ENCODE data around the gene PPIL6. TPM values are rescaled to one million over a fixed set of nuclear protein-coding genes. Genes with fewer than 3 reads are reported as not detected.
"Not testable (repeated sequence)": the region's sequence is repeated elsewhere in the genome, so short reads cannot be mapped to it uniquely, and the experiment has no call there.

Gene PPIL6
- total RNA-seq, 1 donor from 2014 or later, result 10.9 TPM

DNA sequence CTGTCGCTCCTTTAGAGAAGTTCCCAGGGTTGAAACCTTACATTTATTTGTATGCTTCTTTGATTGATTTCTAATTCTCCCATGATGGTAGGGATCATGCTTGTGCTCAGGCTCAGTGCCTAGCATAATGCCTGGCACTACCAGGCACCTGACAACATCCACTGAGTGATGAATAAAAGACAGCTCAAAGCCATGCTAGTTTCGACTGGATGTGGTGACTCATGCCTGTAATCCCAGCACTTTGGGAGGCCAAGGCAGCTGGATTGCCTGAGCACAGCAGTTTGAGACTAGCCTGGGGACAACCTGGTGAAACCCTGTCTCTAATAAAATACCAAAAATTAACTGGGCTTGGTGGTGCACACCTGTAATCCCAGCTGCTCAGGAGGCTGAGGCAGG lies 46.5 kb downstream of the PPIL6 start:
- DNase-seq, result no peak

DNA sequence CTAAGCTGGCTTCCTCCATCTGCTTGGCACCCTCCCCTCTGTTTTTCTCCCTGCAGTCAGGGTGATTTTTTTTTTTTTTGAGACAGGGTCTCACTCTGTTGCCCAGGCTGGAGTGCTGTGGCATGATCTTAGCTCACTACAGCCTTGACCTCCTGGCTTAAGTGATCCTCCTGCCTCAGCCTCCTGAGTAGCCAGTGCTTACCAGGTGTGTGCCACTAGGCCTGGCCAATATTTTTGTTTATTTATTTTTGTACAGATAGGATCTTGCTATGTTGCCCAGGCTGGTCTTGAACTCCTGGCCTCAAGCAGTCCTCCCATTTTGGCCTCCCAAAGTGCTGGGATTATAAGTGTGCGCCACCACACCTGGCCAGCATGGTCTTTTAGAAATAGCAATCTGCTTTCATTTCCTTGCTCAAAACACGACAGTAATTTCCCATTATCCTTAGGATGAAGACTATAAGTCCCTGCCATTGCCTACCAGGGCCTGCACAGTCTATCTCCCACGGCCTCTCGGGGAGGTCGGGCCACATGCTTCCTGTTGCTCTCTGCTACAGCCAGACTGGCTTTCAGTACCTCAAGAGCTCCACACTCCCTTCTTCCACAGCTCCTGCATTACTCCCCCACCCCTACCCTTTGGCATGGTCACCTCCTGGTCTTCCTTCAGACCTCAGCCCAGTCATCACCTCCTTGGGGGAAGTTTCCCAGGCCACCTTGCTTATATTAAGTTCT lies 47.1 kb downstream of the PPIL6 start:
- no peak for DNase-seq

DNA sequence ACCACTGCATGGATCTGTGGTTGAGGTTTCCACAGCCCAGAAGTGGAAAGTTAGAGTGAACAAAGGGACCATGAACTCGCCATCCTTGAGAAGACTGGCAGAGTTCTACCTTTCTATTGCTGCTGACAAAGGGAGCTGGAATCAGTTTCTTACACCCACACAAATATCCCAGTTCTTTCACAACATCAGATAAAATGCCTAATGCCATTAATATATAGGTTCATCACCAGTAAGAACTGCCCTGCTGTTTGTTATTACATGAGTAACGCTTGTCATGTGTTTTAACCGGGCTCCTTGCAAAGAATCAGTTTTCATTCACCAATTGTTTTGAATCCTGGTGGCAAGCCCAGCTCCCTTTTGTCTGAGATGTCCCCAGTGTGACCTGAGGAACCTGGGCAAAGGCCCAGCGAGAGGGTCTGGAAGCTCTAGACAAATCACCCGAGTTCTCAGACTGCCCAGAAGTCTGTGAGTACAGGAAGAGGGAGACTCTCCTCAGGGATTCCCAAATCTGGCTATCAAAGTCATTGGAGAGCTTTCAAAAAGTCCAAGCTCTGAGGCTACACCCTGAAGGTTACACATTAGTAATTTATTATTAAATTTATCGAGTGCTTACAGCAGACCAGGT lies 50.7 kb downstream of the PPIL6 start:
- DNase-seq, result no peak

DNA sequence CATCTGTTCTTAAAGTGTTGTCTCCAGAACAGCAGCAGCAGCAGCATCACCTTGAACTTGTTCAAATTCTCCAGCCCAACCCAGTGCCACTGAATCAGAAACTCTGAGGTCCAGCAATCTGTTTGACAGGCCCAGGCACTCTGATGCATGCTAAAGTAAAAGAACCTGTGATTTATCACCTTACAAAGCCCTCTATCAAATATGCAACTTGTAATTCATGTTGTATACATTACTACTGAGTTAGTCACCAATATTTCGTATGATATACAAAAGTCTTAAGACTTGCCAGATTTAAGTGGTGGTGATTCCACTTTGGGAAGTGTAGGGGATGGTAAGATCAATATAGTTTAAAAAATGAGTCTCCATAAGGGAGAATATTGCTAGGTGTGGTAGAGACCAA lies 52.2 kb downstream of the PPIL6 start:
- no peak for DNase-seq

DNA sequence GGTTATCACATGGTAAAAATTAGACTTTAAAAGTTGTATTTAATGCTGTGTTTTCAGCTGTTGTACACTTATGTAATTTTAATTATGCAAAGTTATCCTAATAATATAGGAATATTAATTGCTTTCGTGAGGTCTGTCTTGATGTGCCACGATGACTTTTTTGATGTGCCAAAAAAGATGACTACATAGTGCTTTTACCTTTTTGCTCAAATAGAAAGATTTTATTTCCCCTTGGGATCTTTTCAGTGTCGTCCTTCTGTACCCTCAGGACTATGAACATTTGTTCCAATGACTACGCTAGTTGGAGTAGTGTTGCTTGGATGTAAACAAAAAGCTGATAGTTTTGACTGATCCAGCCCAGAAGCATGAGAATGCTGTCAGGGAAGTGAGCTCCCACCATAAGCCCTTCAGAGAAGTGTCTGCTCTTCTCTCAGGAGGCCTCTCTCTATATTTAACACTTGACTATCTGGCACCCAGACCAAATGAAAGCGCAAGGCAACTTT lies 56.9 kb downstream of the PPIL6 start:
- DNase-seq, result peak; percentile 38

DNA sequence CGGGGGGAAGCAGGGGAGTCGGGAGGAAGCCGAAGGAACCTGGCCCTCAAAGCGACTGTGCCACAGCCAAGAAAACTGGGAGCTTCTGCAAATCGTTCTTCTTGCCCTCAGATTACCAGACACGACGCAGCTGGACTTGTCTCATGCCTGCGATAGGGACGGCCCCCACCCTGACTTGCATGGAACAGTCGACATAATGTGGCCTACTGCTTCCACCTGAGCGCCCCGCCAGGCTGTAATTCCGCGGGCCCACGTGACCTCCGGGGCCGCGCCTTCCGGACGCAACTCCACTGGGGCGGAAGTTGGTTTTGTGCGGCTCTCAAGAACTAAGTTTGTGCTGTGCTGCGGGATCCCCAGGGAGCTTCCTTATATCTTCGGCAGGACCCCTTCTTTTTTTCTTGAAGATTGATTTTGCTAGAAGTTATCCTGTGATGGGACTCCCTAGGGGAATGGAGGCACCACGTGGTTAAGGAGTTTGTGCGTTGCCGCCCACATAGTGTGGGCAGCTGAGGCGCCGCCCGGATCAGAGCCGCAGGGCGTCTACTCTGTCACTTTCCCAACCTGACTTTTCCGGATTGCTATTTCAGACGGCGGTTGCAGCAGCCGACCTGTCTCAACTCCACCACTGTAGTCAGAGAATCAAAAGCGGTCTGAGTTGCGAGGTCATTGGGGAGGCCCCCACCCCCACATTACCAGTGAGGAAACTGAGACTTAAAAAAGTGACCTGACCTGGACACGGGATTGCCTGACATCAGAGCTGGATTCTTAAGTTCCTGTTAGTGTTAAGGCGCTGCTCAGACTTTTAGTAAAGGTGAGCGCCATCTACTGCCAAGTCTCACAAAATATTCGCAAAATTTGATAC lies 57.6 kb downstream of the PPIL6 start:
- DNase-seq, result peak; percentile 98

DNA sequence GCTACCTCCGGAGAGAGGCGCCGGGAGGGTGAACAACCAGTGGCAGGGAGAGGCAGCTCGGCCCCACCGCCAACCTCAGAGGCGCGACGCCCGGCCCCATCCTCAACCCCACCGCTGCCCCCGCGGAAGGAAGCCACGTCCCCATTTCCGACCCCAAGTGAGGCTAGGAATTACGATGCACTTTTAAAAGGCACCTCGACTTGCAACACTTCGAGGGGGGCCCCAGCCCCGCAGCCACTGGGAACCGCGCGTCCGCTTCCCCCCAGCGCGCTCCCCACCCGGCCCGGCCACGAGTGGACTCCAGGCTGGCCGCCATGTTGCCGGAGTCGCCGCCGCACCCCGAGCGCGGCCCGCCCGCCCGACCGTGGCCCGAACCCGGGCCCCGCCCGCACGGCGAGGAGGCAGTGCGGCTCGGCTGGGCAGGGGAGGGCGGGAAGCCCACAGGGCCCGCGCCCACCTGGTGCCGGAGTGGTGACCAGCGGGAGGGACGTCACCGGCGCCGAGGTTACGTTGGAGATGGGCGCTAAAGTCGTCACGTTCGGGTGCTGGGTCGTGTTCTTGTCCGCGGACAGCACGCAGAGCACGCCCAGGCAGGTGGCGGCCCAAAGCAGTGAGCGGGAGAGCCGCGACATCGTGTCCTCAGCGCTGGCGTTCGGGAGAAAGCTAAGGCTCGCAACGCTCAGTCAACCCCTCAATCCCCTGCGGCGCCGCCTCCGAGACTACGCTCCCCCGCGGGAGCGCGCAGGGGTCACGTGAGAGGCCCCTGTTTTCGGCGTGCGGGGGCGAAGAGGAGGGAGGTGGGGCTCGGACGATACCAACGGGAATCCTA lies 58.5 kb downstream of the PPIL6 start, which contains the start of gene CD164:
CD164 (minus strand) TSS at position 721 of the 829 bp plus-strand sequence; CDS start at position 632, 89 bp downstream.
- peak; percentile 98 for DNase-seq

DNA sequence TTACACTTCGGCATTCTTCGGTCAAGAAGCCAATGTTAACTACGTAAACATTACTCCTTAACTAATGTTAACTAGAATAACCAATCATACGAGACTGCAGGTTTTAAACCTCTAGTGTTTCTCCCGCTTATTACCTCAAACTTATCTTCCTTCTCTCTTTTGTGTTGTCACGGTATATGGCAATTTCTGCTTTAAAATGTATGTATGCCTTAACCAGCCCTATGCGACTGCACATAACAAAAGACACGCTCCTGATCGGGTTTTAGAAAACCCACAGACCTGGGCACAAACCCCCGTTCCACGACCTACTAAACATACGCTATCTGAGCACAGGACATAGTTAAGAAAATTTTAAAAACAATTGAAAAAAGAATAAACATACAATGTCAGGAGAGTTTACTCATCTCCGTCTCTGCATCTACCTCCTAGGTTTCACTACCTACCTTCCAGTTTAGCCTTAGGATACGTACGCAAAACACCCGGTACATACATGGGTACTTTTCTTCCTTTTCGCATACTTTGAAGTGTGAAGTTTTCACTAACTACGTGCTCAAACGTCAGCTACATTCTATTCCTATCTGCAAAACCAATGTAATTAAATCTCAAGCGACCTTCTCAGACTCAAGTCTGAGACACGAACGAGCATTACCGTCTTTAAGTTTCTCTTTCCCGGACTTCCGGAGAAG lies 59.2 kb downstream of the PPIL6 start:
- DNase-seq, result peak; percentile 47

DNA sequence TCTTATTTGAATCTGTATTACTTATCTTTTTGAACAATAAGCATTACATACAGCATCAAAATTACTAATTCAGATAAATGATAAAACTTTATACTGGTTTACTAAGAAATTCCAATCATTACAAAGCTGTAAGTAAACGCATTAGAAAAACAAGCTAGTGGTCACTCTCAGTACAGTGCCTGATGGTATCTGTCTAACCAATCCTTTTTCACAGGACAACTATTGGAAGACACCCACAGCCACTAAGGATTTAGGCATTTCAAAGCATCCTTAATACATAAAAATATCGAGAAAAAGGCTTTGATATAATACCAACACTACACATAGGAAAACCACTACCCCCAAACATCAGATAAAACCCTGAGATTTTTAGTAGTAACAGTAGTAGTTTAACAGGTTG lies 60.7 kb downstream of the PPIL6 start:
- no peak for DNase-seq

DNA sequence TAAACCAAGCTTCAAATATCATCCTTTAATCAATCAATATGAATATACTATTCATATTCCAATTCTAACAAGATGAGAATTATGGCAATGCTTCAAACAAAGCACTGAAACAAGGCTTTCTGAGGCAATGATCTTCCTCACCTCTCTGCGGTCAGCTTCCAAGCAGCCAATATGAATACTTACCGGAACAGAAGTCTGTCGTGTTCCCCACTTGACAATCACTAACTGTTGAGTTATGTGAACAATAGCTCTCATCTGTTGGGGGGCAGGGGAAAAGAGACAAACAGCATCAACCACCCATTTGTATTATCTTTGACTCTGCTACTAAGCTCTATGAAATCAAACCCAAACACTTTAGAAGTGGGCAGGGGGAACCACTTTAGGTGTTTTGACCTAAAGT lies 62.7 kb downstream of the PPIL6 start:
- DNase-seq, result no peak

DNA sequence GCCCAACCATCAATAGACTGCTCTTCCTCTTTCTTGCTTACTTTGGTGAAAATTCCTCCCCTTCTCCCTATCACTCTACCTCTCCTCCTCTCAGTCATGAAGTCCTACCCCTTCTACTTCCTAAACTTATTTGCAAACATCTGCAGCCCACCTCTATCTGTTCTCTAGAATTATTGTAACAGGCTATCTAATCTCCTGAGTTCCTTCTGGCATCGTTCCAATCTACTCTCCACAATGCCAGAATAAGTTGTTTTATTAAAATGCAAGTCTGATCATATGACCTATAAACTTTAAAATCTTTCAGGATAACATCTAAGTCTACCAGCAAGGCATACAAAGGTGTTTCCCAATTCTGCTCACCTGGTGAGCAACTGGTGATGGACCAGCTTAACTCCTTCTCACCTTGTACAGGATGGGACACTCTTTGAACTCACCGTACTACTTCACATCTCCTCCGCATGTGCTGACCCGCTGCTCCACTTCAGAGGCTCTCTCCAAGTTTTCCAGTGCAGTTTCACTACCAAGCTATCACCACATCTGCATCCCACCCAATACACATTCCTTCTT lies 66.0 kb downstream of the PPIL6 start:
- no peak for DNase-seq

DNA sequence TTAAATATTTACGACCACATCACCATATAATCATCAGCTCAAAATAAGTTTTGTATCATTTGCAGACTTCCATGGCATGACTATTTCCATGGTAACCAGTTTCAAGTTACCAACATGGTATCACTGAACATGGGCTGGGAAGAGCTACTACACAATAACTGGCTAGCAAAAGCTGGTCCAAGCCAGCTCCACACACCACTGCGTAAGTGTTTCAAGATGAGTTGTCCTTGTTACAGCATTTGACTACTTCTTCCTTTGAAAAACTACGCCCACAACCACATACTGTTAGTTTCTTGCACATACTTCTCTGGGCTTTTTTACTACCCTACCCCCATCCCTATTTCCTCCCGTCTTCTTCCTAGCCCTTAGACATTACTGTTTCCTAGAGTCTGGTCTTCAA lies 66.7 kb downstream of the PPIL6 start:
- no peak for DNase-seq

DNA sequence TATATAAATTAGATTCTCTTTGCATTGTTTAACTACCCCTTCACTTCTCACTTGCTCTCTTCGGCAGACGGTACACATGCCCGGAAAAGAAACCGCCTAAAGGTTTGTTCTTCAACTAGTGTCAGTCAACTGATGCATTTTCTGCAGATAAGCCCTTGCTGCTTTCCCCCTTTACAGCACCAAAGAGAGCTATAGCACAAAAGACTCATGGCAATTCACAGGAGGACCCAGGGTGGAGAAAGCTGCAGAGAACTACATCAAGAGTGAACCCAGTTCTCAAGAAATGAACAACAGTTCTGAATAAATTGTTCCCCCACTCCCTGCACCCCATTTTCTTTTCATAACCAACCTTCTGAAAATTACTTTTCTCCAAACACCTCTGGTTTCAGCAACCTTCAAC lies 67.1 kb downstream of the PPIL6 start:
- DNase-seq, result no peak

DNA sequence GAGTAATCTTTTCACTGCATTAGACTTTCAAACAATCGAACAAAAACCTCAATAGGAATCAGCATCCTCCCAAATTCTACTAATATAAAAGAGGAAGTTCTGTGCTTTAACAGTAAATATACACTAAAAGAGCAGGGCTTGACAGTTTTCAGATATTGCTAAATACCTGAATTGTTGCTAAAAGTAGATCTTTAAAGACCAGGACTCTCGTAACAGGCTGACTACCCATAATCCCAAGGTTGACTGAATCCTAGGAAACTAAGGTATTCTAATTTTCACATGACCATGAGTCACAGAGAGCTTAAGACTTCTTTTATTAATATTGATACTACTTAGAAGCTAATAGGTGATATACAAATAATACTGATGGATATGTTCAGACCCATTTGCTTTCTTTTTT lies 68.3 kb downstream of the PPIL6 start:
- DNase-seq, result no peak

DNA sequence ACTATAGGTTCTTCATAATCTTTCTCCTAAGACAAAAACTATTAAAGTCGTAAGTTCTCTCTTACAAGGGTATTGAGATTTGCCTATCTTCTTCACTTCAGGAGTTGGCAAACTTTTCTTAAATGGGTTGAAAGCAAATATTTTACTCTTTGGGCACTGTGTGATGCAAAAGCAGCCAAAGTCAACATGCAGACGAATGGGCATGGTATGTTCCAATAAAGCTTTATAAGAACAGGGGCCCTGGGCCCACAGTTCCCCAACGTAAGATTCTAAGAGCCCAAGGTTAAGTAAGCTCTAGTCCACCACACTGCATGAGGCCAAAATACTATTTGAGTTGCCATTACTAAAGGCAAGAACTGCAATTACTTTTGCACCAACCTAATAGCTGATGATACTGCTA lies 69.6 kb downstream of the PPIL6 start:
- no peak for DNase-seq

DNA sequence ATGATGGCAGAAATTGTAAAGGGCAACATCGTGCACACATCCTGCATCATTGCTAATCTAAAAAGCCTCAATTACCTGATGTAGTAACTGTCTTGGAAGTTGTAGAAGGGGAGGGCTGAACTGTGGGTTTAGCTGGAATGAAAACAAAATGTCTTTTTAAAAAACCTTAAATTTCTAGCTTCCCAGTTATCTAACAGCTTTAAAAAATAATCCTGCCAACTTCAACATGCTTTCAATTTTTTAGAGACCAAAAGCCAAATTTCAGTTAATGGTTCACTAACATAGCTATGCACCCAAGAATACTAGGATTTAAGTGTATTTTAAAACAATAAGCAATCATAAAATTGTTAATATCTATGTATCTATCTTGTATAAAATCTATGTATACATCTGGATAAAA lies 70.1 kb downstream of the PPIL6 start:
- DNase-seq, result no peak

DNA sequence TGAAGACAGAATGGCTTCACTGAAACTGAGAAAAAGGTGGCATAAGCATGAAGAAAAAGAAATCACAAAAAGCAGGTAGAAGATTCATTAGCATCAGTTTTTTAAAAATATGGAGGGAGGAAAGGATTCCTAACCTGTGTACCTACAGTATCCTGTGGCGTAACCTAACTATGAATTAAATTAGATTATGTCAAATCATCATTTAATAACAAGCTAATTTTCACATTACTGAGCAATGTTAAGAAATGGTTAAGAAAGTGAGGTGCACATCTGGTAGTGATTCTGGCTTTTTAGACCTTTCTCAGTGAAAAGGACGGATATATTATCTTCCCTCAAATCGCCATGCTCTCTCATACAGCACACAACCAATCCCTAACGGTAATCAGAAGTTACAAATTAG lies 70.7 kb downstream of the PPIL6 start:
- DNase-seq, result no peak

DNA sequence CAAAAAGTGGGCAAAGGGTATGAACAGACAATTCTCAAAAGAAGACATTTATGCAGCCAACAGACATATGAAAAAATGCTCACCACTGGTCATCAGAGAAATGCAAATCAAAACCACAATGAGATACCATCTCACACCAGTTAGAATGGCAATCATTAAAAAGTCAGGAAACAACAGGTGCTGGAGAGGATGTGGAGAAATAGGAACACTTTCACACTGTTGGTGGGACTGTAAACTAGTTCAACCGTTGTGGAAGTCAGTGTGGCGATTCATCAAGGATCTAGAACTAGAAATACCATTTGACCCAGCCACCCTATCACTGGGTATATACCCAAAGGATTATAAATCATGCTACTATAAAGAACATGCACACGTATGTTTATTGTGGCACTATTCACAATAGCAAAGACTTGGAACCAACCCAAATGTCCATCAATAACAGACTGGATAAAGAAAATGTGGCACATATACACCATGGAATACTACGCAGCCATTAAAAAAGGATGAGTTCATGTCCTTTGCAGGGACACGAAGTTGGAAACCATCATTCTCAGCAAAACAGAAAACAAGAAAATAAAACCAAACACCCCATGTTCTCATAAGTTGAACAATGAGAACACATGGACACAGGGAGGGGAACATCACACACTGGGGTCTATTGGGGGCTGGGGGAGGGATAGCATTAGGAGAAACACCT lies 75.9 kb downstream of the PPIL6 start:
- DNase-seq, result not testable (repeated sequence)

DNA sequence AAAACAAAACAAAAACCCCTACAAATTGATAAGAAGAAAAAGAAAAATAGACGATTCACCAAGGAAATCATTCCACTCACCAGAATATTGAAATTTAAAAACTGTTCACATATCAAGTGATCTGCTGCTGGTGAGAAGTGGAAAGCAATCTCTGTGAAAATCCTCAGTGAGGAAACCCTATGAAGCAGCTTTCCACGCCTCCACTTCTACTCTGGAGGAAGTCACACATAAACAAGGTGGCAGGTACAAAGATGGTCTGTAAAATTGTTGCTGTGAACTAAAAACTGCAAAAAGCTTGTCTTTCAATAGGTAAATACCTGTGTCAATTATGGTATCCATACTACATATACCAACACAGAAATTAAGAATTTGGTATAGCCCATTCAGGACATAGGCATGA lies 76.7 kb downstream of the PPIL6 start:
- DNase-seq, result no peak

DNA sequence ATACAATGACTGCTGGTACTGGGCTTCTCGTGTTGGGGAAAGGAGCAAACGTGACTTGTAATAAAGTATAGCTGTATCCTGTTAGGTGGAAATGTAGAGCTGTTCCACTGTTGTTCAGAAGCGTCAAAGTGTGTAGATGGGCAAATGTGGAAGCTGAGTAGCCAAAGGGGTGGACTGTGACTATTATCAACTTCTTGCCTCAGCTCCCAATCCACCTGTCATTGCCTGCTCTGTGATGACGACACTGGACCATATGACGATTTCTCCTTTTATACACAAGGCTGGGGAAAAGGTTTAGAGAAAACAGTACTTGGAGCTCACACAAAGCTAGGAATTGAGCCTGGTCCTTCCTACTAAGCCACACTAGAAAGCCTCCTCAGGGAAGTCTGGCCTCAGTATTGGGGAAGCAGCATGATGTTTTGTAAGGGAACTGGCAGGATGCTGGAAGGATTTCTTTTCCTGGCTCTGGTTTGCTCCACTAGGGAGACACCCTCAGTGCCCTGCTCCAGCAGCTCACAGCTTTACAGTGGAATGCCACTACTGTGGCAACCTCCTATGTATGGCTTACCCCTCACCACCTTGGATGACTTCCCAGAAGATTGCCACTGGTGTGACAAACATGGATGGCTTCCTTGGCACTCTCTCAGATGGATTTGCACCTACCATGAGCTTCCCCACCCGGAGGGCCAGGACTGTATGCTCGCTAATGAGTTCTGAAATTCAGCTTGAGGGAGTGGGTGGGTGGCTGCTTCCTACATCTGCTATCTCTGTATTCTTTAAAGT lies 78.1 kb downstream of the PPIL6 start:
- DNase-seq, result no peak
